Vagina (tissue), 2 donors: Measurements from ENCODE around the gene SLC30A4.

Experiments
- CTCF ChIP-seq, 3 experiments: fragments of 450-650 bp in 2 of 3; fragments of 200-600 bp in 1 of 3; sonication (generic) in 1 of 3; IDR thresholded peaks; one replicate each; pipeline ENCODE4 v1.5.1; 2017 to 2019; ENCODE audit warnings: antibody characterized with exemption in 3 of 3, mild to moderate bottlenecking in 2 of 3, moderate library complexity in 2 of 3
- POLR2A ChIP-seq, 2 donors: fragments of 450-650 bp; IDR thresholded peaks; one replicate each; pipeline ENCODE4 v1.6.1; 2017; ENCODE audit warnings: antibody characterized with exemption in 2 of 2, mild to moderate bottlenecking in 2 of 2, moderate library complexity in 2 of 2
- POLR2AphosphoS5 ChIP-seq, 2 donors: sonication (generic); formaldehyde crosslinking; IDR thresholded peaks; one replicate each; pipeline ENCODE4 v1.9.0; 2017; ENCODE audit warnings: antibody characterized with exemption in 2 of 2, mild to moderate bottlenecking in 2 of 2, low read depth in 1 of 2; ENCODE audit not compliant: insufficient read depth in 1 of 2

GRCh38 chr15:45457641-45458539 lies 64.7 kb downstream of the SLC30A4 start:
- TF ChIP-seq POLR2A (IDR thresholded peaks at IDR 0.05) (no peak), CTCF (IDR thresholded peaks at IDR 0.05) (peak; percentile 63 to 88 (median 64)), POLR2AphosphoS5 (IDR thresholded peaks at IDR 0.05; ENCODE audit: insufficient read depth in 1 of 2, low read depth in 1 of 2) (peak in 1 of 2 donors; percentile 13)
